Activated CD8-positive, alpha-beta T cell treated with anti-CD3 and anti-CD28 coated beads for 36 hours (primary cell): ENCODE measurements around the gene GNPAT. TPM values are rescaled to one million over a fixed set of nuclear protein-coding genes. Genes with fewer than 3 reads are reported as not detected.

Experiments used
- ATAC-seq: fragments of 200-7000 bp; cut with Tn5 transposase; one replicate; pipeline ENCODE4 v1.10.0; 2021; ENCODE audit warnings: mild to moderate bottlenecking, moderate library complexity
- CTCF ChIA-PET: fragments of 350-600 bp; sonication (Branson Sonifier 250); formaldehyde crosslinking; loops from one replicate; lab custom pipeline; 2021; ENCODE audit warnings: antibody characterized with exemption; lab: Charles Lee
- POLR2A ChIA-PET: fragments of 350-600 bp; sonication (Branson Sonifier 250); formaldehyde crosslinking; loops from one replicate; lab custom pipeline; 2021; ENCODE audit warnings: antibody characterized with exemption; lab: Charles Lee
- DNase-seq: peaks from one replicate; pipeline ENCODE4 v3.0.0-alpha.2; 2020
- H3K27ac Mint-ChIP-seq: one replicate; pipeline ENCODE4 v1.8.0; 2021; ENCODE audit warnings: mild to moderate bottlenecking, mixed read lengths
- H3K27me3 Mint-ChIP-seq: one replicate; pipeline ENCODE4 v1.8.0; 2021; ENCODE audit warnings: mixed read lengths
- H3K36me3 Mint-ChIP-seq: one replicate; pipeline ENCODE4 v1.8.0; 2021; ENCODE audit warnings: low read depth, mixed read lengths
- H3K4me1 Mint-ChIP-seq: one replicate; pipeline ENCODE4 v1.8.0; 2021; ENCODE audit warnings: low read depth, mixed read lengths
- H3K4me3 Mint-ChIP-seq: one replicate; pipeline ENCODE4 v1.8.0; 2021; ENCODE audit warnings: mild to moderate bottlenecking, moderate library complexity, mixed read lengths
- H3K9me3 Mint-ChIP-seq: one replicate; pipeline ENCODE4 v1.8.0; 2021; ENCODE audit warnings: mixed read lengths
- intact Hi-C: fragments of 100-400 bp; cut with micrococcal nuclease; formaldehyde crosslinking; loops from one replicate; pipeline ENCODE4 v1.10.0; 2022
- total RNA-seq, 2 experiments: library from RNA; stranded (reverse); gene quantifications; one replicate each; pipeline ENCODE4 v1.2.3, GENCODE V29; 2021
- TF ChIP-seq, protein P1 (sequence below): fragments of 200-600 bp; IDR thresholded peaks from one replicate; pipeline ENCODE4 v1.8.0; 2022; ENCODE audit warnings: antibody characterized with exemption, mild to moderate bottlenecking

The GNPAT gene
- total RNA-seq, 2 experiments from 2014 or later = 56.2 to 59.6 TPM

DNA sequence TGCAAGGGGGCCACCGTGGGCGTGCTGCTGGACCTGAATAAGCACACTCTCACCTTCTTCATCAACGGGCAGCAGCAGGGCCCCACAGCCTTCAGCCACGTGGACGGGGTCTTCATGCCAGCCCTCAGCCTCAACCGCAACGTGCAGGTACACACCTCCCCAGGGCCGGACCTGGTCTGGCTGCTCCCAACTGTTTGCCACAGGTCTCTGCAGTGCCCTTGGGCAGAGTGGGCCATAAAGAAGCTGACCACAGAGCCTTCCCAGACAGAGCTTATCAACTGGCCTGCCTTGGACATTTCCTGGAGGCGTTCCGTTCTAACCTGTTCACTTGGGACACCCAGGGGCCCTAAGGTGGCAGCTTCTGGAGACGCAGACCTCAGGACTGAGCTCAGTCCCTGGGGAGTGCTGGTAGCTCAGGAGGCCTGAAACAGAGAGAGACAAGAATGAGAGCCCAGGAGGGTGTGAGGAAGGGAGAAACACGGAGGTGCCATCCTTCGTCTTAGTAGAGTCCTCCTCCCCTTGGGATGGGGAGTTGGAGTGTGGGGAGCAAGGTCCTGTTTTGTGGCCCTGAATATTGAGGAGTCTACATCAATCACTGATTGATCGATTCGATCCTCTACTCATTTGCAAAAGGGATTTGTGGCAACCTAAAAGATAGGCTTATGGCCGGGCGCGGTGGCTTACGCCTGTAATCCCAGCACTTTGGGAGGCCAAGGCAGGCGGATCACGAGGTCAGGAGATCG is 27.0 kb upstream of the GNPAT start:
- no peaks in the 10 kb centered on the region for H3K27me3 Mint-ChIP-seq
- H3K27ac Mint-ChIP-seq = no peak overlapping the region
- H3K4me3 Mint-ChIP-seq = no peak overlapping the region
- intact Hi-C loops = loop anchor here (5.0 to 10.0 kb wide), 2 partner anchors 179 to 417 kb away; no protein-coding TSS in a partner anchor
- peaks cover 29% of the 10 kb centered on the region for H3K4me1 Mint-ChIP-seq
- ChIA-PET CTCF (no interaction called here), POLR2A (no interaction called here)
- H3K36me3 Mint-ChIP-seq = no peaks in the 10 kb centered on the region
- TF ChIP-seq, protein P1, sequence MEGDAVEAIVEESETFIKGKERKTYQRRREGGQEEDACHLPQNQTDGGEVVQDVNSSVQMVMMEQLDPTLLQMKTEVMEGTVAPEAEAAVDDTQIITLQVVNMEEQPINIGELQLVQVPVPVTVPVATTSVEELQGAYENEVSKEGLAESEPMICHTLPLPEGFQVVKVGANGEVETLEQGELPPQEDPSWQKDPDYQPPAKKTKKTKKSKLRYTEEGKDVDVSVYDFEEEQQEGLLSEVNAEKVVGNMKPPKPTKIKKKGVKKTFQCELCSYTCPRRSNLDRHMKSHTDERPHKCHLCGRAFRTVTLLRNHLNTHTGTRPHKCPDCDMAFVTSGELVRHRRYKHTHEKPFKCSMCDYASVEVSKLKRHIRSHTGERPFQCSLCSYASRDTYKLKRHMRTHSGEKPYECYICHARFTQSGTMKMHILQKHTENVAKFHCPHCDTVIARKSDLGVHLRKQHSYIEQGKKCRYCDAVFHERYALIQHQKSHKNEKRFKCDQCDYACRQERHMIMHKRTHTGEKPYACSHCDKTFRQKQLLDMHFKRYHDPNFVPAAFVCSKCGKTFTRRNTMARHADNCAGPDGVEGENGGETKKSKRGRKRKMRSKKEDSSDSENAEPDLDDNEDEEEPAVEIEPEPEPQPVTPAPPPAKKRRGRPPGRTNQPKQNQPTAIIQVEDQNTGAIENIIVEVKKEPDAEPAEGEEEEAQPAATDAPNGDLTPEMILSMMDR = no peak
- ATAC-seq = no peak
- no peak for DNase-seq
- no peaks in the 10 kb centered on the region for H3K9me3 Mint-ChIP-seq

DNA sequence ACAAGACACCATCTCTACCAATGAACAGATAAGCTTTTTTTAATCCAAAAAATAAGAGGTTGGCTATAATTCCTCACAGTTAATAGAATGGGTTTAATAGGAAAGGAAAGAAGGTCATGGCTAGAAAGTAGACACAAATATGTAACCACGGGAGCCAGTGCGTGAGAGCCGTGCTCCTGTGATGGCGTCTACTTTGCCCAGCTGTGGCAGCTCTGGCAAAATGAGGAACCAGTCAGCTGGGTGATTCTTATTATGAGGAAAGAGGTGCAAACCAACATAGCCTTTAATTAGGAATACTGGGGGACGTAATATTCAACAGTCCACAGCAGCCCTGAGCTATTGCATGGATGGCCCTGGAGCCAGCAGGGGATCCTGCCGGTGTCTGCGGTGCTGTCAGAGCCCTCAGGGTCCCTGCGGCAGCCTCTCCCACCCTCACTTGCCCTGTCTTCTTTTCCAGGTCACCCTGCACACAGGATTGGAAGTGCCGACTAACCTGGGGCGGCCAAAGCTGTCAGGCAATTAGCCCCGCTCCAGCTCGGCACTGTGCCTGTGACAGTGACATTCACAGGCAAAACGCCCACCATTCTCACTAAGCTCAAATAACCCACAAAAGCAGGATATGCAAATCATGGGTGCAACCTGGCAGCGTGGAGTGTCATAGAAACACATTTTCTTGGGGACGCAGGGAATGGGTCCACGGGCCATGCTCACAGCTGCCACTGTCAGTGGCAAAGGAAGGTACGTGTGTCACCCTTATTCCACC is 25.9 kb upstream of the GNPAT start:
- peak; percentile 63 for DNase-seq
- peak; percentile 29 for ATAC-seq
- peak overlapping the region; percentile 49 for H3K27ac Mint-ChIP-seq
- TF ChIP-seq, protein P1 = no peak
- ChIA-PET POLR2A (interaction anchor here (0.7 to 1.2 kb wide), 2 partner anchors 10 to 20 kb away, joined by 3 read pairs; no protein-coding TSS in a partner anchor), CTCF (interaction anchor here (0.9 to 1.4 kb wide), 5 partner anchors 52 to 298 kb away, joined by 3 to 6 read pairs (median 3); no protein-coding TSS in a partner anchor)
- peak overlapping the region; percentile 41 for H3K4me3 Mint-ChIP-seq
- intact Hi-C loops = loop anchor here (5.0 to 10.0 kb wide), 2 partner anchors 180 to 418 kb away; no protein-coding TSS in a partner anchor
- peaks cover 29% of the 10 kb centered on the region for H3K4me1 Mint-ChIP-seq
- H3K9me3 Mint-ChIP-seq = no peaks in the 10 kb centered on the region
- no peaks in the 10 kb centered on the region for H3K36me3 Mint-ChIP-seq
- no peaks in the 10 kb centered on the region for H3K27me3 Mint-ChIP-seq

DNA sequence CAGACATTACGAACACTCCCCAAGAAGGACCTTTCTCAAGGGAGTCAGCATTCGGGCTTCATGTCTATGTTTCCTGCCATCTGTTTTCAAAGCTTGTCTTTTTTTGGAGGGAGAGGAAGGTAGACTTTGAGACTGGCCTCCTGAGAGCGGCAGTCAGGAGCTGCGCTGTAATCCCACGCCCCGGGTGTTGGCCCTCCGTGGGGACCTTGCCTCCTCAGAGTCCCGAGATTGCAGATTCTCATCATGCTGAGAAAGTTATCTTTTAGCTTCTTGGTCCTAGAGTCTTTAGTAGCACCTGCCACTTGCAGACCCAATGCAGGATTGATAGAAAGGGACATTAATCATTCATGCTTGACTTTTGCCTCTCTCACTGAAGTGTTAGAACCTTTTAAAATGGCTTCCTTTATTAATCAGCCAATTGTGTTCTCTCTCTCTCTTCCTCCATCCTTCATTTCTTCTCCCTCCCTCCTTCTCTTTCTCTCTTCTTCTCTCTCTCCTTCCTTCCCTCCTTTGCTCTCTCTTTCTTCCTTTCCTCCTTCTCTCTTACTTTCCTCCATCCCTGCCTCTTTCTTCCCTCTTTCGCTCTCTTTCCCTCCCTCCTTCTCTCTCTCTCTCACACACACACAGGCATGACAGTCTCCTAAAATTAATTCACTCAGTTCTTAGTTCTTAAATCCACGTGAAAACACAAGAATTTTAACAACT is 25.2 kb upstream of the GNPAT start:
- intact Hi-C loops = loop anchor here (10.0 kb wide), 1 partner anchor 181 kb away; no protein-coding TSS in a partner anchor
- TF ChIP-seq, protein P1 = no peak
- Mint-ChIP-seq H3K9me3 (no peaks in the 10 kb centered on the region), H3K27ac (peak overlapping the region; percentile 49), H3K36me3 (no peaks in the 10 kb centered on the region), H3K4me1 (peaks cover 29% of the 10 kb centered on the region), H3K4me3 (peak overlapping the region; percentile 41), H3K27me3 (no peaks in the 10 kb centered on the region)
- no peak for ATAC-seq
- no peak for DNase-seq
- ChIA-PET CTCF (interaction anchor here (0.7 to 1.4 kb wide), 5 partner anchors 52 to 299 kb away, joined by 3 to 6 read pairs (median 3); no protein-coding TSS in a partner anchor), POLR2A (interaction anchor here (1.0 to 1.2 kb wide), 3 partner anchors 9 to 56 kb away, joined by 3 read pairs; no protein-coding TSS in a partner anchor)

DNA sequence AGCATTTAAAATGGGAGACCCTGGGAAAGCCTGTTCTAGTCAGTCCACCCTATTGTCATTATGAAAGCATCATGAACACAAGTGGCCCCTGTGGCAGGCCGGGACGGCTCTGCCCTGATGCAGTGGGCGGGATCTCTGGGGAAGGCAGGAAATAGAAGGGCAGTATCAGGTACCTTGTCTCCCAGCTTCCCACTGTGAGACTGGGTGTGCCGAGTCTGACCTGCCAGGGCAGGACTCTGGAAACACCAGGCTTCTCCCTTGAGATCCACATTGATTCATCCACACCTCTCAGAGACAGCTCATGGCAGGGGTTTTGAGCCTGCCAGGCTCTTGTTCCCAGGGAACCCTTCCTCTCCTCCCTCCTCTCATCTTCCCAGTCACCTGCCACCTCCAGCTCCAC is 24.5 kb upstream of the GNPAT start:
- ChIA-PET CTCF (interaction anchor here (0.7 kb wide), 2 partner anchors 56 to 1555 kb away, joined by 3 read pairs; no protein-coding TSS in a partner anchor), POLR2A (interaction anchor here (0.8 to 1.1 kb wide), 3 partner anchors 17 to 55 kb away, joined by 3 read pairs; partner anchors contain the start of gene GNPAT)
- H3K27me3 Mint-ChIP-seq = no peaks in the 10 kb centered on the region
- DNase-seq (no peak), ATAC-seq (no peak)
- peaks cover 24% of the 10 kb centered on the region for H3K4me1 Mint-ChIP-seq
- H3K9me3 Mint-ChIP-seq = no peaks in the 10 kb centered on the region
- H3K36me3 Mint-ChIP-seq = no peaks in the 10 kb centered on the region
- TF ChIP-seq, protein P1 = no peak
- intact Hi-C loops = loop anchor here (10.0 kb wide), 1 partner anchor 182 kb away; no protein-coding TSS in a partner anchor
- no peak overlapping the region for H3K27ac Mint-ChIP-seq
- H3K4me3 Mint-ChIP-seq = no peak overlapping the region
